Mucosa of stomach (tissue), 1 donor: Measurements from ENCODE around the gene PPCDC.

Experiments
- H3K27me3 ChIP-seq: one replicate; pipeline ENCODE4 v1.7.0; 2013; ENCODE audit warnings: mild to moderate bottlenecking, low read length; ENCODE audit not compliant: control insufficient read depth, insufficient read depth
- H3K36me3 ChIP-seq: one replicate; pipeline ENCODE4 v1.7.0; 2013; ENCODE audit warnings: low read length; ENCODE audit not compliant: control insufficient read depth, insufficient read depth
- H3K4me1 ChIP-seq: one replicate; pipeline ENCODE4 v1.7.0; 2013; ENCODE audit warnings: mild to moderate bottlenecking, low read length; ENCODE audit not compliant: control insufficient read depth, insufficient read depth
- H3K4me3 ChIP-seq: one replicate; pipeline ENCODE4 v1.7.0; 2013; ENCODE audit warnings: low read length
- H3K9ac ChIP-seq: one replicate; pipeline ENCODE4 v1.7.0; 2013; ENCODE audit warnings: mild to moderate bottlenecking, low read length, moderate library complexity
- H3K9me3 ChIP-seq: one replicate; pipeline ENCODE4 v1.7.0; 2013; ENCODE audit warnings: mild to moderate bottlenecking, low read length, moderate library complexity; ENCODE audit not compliant: control insufficient read depth
- donor health status: Pancreatic carcinoma.

The PPCDC gene

DNA sequence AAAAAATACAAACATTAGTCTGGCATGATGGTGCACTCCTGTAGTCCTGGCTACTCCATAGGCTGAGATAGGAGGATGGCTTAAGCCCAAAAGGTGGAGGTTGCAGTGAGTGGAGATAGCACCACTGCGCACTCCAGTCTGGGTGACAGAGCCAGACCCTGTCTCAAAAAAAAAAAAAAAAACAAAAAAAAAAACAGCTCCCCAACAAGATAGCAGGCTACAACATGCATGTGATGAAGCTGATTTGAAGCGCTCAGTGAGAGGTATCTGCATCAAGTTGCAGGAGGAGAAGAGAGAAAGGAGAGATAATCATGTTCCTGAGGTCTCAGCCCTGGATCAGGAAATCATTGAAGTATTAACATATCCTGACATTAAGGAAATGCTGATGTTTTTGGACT lies 608 bp upstream of the PPCDC start:
- Histone ChIP-seq H3K4me3 (no peak overlapping the region), H3K27me3 (no peaks in the 10 kb centered on the region), H3K4me1 (peaks cover 16% of the 10 kb centered on the region), H3K9ac (no peak overlapping the region), H3K9me3 (no peaks in the 10 kb centered on the region), H3K36me3 (no peaks in the 10 kb centered on the region)

DNA sequence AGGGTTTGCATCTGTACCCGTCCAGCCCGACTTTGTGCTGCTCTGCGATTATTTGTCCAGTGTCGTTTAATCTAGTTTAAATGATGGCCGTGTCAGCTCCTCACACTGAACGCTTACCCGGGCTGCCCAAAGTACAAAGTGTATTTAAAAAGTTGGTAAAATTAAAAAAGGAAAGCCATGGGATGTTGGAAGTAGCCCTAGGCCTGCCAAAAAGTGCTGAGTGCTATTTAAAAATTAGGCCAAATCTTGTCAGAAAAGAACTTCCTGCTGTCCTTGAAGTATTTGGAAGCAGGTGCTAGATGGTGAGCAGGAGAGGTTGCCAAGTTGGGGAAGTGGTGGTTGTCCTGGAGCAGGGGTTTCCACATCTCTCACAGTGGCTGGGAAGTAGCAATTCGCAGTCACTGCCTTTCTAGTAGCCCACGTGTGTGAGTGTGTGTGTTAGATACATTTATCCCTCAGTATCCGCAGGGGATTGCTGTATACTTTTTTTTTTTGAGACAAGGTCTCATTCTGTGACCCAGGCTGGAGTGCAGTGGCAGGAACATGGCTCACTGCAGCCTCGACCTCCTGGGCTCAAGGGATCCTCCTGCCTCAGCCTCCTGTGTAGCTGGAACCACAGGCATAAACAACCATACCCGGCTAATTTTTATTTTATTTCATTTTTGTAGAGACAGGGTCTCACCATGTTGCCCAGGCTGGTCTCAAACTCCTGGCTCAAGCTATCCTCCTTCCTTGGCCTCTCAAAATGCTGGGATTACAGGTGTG lies 664 bp downstream of the PPCDC start:
- Histone ChIP-seq H3K4me1 (peaks cover 18% of the 10 kb centered on the region), H3K36me3 (no peaks in the 10 kb centered on the region), H3K4me3 (peak overlapping the region; percentile 82), H3K27me3 (no peaks in the 10 kb centered on the region), H3K9ac (peak overlapping the region; percentile 97), H3K9me3 (no peaks in the 10 kb centered on the region)

DNA sequence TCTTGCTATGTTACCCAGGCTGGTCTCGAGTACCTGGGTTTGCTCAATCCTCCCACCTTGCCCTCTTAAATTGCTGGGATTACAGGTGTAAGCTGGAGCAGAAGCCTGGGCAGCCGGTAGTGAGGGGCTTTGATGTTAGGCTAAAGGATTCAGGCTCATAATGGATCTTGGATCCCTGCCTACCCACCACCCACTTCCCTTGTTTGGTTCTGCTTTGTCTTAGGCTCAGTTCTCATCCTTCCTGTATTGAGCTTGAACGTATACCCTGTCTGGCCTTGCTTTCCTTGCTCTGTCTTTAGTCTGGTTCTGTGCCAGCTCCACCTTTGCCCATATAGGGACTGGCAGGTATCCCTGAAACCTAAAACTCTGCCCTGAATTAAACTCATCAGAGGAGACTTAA lies 1.7 kb downstream of the PPCDC start:
- Histone ChIP-seq H3K9me3 (no peaks in the 10 kb centered on the region), H3K4me1 (peaks cover 28% of the 10 kb centered on the region), H3K36me3 (no peaks in the 10 kb centered on the region), H3K4me3 (no peak overlapping the region), H3K9ac (no peak overlapping the region), H3K27me3 (no peaks in the 10 kb centered on the region)

DNA sequence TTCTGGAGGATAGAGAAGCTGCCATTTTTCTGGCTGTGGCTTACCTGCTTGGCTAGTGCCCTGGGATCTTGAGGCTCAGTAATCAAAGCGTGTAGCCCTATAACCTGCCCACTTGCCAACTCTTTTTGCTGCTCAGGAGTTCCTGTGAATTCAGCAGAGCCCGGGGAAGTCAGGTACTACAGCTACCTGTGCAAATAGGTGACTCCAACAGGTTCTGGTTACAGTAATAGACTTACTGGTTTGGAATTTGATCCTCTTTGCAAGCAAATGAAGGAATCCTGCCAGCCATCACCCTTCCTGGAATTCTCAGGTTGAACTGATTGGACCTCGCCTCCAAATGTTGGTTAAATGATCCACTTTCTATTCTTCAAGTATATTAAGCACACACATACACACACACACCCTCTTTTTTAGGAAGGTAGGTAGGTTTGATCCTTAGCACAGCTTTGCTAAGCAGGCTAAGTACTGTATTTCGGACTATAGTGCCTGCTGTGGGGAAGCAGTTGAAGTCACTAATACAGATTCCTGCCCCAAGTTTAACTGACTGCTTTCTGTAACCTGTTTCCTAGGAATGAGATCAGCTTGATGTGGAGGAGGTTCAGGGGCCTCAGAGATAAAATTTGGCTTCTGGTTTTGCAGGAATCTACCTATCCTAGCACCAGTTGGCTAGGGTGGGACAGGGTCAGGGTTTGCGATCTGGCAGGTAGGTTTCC lies 2.3 kb downstream of the PPCDC start:
- H3K36me3 ChIP-seq = no peaks in the 10 kb centered on the region
- peaks cover 33% of the 10 kb centered on the region for H3K4me1 ChIP-seq
- no peak overlapping the region for H3K4me3 ChIP-seq
- no peaks in the 10 kb centered on the region for H3K27me3 ChIP-seq
- no peak overlapping the region for H3K9ac ChIP-seq
- no peaks in the 10 kb centered on the region for H3K9me3 ChIP-seq

DNA sequence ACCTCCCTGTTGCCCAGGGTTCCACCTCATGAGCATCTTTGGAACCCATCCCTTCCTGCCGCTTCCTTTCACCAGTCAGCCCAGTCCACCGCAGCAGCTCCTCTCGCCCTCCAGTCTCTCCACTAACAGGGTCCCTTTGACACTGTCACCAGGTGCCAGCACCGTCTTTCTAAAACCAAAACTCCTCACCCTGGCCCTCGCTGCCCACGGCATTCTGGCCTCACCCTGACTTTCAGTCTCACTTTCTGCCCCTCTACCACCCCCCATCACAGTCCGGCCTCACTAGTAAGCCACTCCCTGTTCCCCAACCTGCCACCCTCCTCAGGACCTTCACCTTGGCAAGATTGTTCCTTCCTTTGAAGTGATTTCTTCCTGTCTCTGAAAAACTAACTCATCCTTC lies 4.2 kb downstream of the PPCDC start:
- H3K9me3 ChIP-seq = no peaks in the 10 kb centered on the region
- no peaks in the 10 kb centered on the region for H3K27me3 ChIP-seq
- H3K9ac ChIP-seq = no peak overlapping the region
- H3K4me3 ChIP-seq = no peak overlapping the region
- peaks cover 41% of the 10 kb centered on the region for H3K4me1 ChIP-seq
- H3K36me3 ChIP-seq = no peaks in the 10 kb centered on the region

DNA sequence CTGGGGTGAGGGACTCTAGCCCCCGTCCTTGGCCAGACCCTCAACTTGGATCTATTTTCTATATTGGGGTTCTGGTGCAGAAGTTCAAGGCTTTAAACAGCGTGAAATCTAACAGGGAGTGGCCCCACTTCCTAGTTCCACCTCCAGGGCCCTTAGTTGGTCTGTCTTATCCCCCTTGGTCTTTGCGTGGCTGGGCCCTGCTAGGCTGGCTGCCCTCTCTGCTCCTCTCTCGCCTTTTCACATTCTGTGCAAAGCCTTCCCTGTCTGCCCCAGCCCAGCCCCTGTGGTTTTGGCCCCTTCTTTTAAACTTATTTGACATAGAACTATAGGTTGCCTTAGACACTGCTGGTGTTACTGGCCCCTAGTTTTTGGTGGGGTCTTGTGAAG lies 5.6 kb downstream of the PPCDC start:
- Histone ChIP-seq H3K4me1 (peaks cover 42% of the 10 kb centered on the region), H3K9me3 (no peaks in the 10 kb centered on the region), H3K27me3 (no peaks in the 10 kb centered on the region), H3K36me3 (no peaks in the 10 kb centered on the region), H3K4me3 (no peak overlapping the region), H3K9ac (peak overlapping the region; percentile 40)

DNA sequence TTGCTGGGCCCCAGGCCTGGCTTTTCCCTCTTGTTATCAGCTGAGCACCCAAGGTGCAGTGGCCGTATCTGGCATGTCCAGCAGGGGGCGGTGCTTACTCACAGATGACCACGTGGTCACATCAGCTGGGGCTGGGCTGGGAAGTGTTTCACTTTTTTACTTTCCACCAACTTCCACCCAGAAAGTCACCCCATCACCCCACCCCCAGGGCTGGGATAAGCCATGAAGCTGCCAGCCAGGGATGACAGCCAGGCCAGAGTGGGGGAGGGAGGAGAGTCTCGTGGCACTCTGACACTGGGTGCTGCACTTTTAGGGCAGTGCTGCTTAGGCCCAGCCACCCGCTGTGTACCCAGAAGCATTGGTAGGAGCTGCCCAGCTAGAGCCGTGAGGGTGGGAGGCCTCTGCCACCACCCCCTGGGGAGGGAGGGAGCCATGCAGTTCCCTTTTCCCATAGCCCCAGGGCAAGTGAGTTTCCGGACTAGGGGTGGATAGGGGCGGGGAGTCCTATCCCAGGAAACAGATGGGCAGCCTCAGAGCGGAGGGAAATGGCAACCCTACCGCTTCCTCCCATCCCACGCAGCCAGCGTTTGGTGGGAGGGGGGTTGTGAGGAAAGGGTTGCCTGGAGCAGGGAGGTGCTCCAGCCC lies 6.1 kb downstream of the PPCDC start:
- Histone ChIP-seq H3K36me3 (no peaks in the 10 kb centered on the region), H3K9me3 (no peaks in the 10 kb centered on the region), H3K4me3 (no peak overlapping the region), H3K9ac (peak overlapping the region; percentile 40), H3K4me1 (peaks cover 42% of the 10 kb centered on the region), H3K27me3 (no peaks in the 10 kb centered on the region)

DNA sequence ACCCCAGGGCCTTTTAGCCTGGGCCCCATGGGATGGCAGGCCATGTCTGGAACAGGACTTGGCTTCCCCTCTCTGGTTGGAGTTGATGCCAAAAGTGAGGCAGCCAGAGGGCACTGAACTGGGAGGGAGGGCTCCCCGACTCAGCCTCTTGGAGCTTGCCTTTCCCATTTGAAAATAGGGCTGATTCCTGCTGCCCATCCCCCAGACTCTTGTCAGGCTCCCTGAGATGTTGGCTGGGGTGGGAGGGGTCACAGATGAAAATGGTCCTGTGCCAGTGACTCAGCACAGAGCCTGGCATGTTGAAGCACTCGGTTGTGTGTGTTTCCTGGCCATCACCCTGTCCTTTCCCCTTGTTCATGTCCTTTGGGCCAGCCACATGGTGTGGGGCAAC lies 6.6 kb downstream of the PPCDC start:
- H3K27me3 ChIP-seq = no peaks in the 10 kb centered on the region
- H3K9me3 ChIP-seq = no peaks in the 10 kb centered on the region
- no peaks in the 10 kb centered on the region for H3K36me3 ChIP-seq
- H3K4me3 ChIP-seq = no peak overlapping the region
- H3K4me1 ChIP-seq = peaks cover 37% of the 10 kb centered on the region
- H3K9ac ChIP-seq = peak overlapping the region; percentile 40

DNA sequence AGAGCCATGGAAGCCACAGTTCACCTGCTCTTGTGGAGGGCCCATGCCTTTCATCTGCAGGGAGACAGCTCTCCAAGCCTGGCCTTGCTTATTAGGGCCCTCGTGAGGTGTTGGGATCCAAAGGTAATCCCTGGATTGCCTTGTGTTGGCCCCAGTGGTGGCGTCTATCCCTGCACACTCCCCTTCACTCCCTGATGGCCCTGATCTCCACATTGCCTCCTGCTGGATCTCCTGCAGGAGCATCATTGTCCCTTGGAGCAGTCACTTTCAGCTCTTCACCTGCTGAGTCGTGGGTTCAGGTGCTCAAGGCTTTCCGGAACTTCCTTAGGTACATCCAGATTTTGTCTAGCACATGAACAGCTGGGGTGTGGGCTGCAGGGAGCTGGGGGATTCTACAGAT lies 7.0 kb downstream of the PPCDC start:
- Histone ChIP-seq H3K9me3 (no peaks in the 10 kb centered on the region), H3K4me3 (no peak overlapping the region), H3K9ac (no peak overlapping the region), H3K36me3 (no peaks in the 10 kb centered on the region), H3K27me3 (no peaks in the 10 kb centered on the region), H3K4me1 (peaks cover 33% of the 10 kb centered on the region)

DNA sequence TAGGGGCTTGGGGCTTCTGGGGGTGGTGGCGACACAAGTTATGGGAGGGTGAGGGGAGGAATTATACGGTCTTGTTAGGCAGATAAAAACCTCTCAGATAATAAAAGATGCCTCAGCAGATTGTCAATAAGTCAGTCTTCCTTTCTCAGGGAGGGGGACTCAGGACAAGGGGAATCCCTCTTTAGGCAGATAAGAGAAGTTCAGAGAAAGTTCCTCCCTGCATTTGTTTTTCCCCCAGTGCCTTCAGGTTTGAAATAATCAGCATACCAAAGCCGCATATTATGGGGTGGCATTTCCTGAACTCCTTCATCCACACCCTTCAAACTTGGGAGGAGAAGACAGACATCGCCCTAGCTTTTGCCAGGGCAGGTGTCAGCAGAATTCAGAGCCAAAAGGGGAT lies 8.5 kb downstream of the PPCDC start:
- Histone ChIP-seq H3K9ac (peak overlapping the region; percentile 38), H3K4me3 (no peak overlapping the region), H3K27me3 (no peaks in the 10 kb centered on the region), H3K4me1 (peaks cover 39% of the 10 kb centered on the region), H3K9me3 (no peaks in the 10 kb centered on the region), H3K36me3 (no peaks in the 10 kb centered on the region)

DNA sequence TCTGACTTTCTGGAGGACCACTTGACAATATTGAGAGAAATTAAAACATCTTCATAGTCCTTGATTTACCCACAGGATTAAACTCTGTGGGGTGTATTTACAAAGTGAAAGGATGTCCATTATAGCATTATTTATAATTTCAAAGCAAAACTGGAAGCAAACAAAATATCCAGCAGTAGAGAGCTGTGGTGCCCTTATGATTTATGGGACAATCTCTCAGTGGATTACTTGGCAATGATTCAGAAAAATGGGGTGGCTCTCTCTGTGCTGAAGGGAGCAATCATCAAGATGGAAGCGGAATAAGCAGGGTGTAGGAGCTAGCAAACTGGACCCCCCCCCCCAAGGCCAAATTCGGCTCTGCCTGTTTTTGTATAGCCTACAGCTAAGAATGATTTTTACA lies 9.0 kb downstream of the PPCDC start:
- Histone ChIP-seq H3K9ac (peak overlapping the region; percentile 38), H3K4me1 (peaks cover 44% of the 10 kb centered on the region)

DNA sequence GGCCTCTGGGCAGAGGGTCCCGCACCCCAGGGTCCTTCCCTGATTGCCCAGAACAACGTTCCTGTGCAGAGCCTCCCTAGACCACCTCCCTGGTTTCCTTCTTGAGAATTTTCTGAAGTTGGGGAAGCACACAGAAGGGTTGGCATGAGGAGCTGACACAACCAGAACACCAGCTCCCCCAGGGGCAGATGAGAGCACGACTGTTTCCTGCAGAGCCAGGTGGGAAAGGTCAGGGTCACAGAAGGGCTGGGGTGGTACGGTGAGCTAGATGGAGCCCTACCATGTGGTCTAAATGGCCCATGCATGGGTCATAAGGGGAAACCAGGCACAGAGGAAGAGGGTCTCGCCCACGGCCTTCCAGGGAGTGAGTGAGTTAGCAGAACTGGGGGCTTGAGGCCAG lies 10.4 kb downstream of the PPCDC start:
- Histone ChIP-seq H3K9ac (no peak overlapping the region), H3K4me3 (no peak overlapping the region), H3K9me3 (no peaks in the 10 kb centered on the region), H3K4me1 (peaks cover 55% of the 10 kb centered on the region), H3K36me3 (no peaks in the 10 kb centered on the region), H3K27me3 (no peaks in the 10 kb centered on the region)

More for the DNA sequence above, 9.0 kb downstream of the PPCDC start:
- no peaks in the 10 kb centered on the region for H3K36me3 ChIP-seq
- no peaks in the 10 kb centered on the region for H3K27me3 ChIP-seq
- H3K4me3 ChIP-seq = no peak overlapping the region
- no peaks in the 10 kb centered on the region for H3K9me3 ChIP-seq
